ENCODE results near the gene MTM1. TPM values are rescaled to one million over a fixed set of nuclear protein-coding genes. Genes with fewer than 3 reads are reported as not detected.

MTM1 gene
- total RNA-seq, 1 donor from 2014 or later: 9.8 TPM

- DNase-seq (ENCODE audit: extremely low spot score, unreplicated experiment): no peak
- H3K27me3 Mint-ChIP-seq: no peaks in the 10 kb centered on the region
- no peak overlapping the region for H3K27ac Mint-ChIP-seq
- peaks cover 7% of the 10 kb centered on the region for H3K36me3 Mint-ChIP-seq
- no peak overlapping the region for H3K4me3 Mint-ChIP-seq
- no peaks in the 10 kb centered on the region for H3K4me1 Mint-ChIP-seq (ENCODE audit: unreplicated experiment)
- no peaks in the 10 kb centered on the region for H3K9me3 Mint-ChIP-seq
- TF ChIP-seq, protein P1, sequence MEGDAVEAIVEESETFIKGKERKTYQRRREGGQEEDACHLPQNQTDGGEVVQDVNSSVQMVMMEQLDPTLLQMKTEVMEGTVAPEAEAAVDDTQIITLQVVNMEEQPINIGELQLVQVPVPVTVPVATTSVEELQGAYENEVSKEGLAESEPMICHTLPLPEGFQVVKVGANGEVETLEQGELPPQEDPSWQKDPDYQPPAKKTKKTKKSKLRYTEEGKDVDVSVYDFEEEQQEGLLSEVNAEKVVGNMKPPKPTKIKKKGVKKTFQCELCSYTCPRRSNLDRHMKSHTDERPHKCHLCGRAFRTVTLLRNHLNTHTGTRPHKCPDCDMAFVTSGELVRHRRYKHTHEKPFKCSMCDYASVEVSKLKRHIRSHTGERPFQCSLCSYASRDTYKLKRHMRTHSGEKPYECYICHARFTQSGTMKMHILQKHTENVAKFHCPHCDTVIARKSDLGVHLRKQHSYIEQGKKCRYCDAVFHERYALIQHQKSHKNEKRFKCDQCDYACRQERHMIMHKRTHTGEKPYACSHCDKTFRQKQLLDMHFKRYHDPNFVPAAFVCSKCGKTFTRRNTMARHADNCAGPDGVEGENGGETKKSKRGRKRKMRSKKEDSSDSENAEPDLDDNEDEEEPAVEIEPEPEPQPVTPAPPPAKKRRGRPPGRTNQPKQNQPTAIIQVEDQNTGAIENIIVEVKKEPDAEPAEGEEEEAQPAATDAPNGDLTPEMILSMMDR (conservative IDR thresholded peaks at IDR 0.05): no peak
Observed at GRCh38 chrX:150663073-150663472, 94.7 kb downstream of the MTM1 start.

DNA sequence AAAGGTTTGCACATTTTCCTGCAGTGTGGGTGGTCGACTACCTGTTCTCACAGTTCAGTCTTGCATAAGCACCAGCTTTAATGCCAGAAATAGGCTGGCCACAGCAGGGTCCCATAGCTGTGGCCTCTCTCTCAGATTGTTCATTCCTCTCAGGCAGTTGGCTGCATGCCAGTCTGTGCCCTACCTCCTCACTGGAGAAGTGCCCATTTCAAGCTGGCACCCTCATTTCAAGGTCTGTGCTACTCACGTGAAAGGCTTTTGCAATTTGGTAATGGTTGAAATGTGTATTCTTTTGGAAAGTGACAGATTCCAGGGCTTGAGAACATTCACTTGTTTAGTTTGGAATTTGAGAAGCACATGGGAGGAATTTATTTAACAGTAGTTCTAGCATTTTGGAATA lies 95.9 kb downstream of the MTM1 start:
- H3K27me3 Mint-ChIP-seq: no peaks in the 10 kb centered on the region
- H3K4me1 Mint-ChIP-seq (ENCODE audit: unreplicated experiment): no peaks in the 10 kb centered on the region
- TF ChIP-seq, protein P1 (conservative IDR thresholded peaks at IDR 0.05): no peak
- no peaks in the 10 kb centered on the region for H3K9me3 Mint-ChIP-seq
- DNase-seq (ENCODE audit: extremely low spot score, unreplicated experiment): no peak
- no peak overlapping the region for H3K4me3 Mint-ChIP-seq
- no peak overlapping the region for H3K27ac Mint-ChIP-seq
- H3K36me3 Mint-ChIP-seq: peaks cover 7% of the 10 kb centered on the region

GRCh38 chrX:150676221-150676620 lies 107.8 kb downstream of the MTM1 start:
- TF ChIP-seq, protein P1 (conservative IDR thresholded peaks at IDR 0.05): no peak
- Mint-ChIP-seq H3K36me3 (no peaks in the 10 kb centered on the region), H3K27ac (no peak overlapping the region), H3K4me3 (no peak overlapping the region), H3K27me3 (no peaks in the 10 kb centered on the region), H3K9me3 (no peaks in the 10 kb centered on the region), H3K4me1 (ENCODE audit: unreplicated experiment) (no peaks in the 10 kb centered on the region)
- DNase-seq (ENCODE audit: extremely low spot score, unreplicated experiment): no peak

GRCh38 chrX:150680974-150681373 lies 112.6 kb downstream of the MTM1 start:
- H3K4me3 Mint-ChIP-seq: no peak overlapping the region
- no peak for DNase-seq (ENCODE audit: extremely low spot score, unreplicated experiment)
- no peaks in the 10 kb centered on the region for H3K36me3 Mint-ChIP-seq
- H3K4me1 Mint-ChIP-seq (ENCODE audit: unreplicated experiment): no peaks in the 10 kb centered on the region
- no peaks in the 10 kb centered on the region for H3K9me3 Mint-ChIP-seq
- no peak overlapping the region for H3K27ac Mint-ChIP-seq
- H3K27me3 Mint-ChIP-seq: no peaks in the 10 kb centered on the region
- TF ChIP-seq, protein P1 (conservative IDR thresholded peaks at IDR 0.05): peak; percentile 55

DNA sequence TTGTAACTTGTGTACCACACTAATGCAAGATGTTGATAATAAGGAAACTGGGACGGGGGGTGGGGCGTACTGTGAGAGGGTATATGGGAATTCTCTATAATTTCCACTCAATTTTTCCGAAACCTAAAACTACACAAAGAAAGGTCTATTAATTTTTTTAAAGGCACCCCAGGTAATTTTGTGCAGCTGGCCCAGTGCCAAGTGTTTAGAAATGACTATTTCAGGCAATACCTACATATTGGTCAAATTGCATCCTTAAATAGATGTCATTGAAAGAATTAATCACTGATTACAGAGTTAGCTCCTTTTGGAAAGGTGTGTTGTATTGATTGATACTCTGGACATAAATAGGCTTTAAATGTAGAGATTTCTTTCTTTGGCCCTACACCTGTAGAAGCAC lies 114.7 kb downstream of the MTM1 start:
- Mint-ChIP-seq H3K27ac (no peak overlapping the region), H3K27me3 (no peaks in the 10 kb centered on the region), H3K4me1 (ENCODE audit: unreplicated experiment) (no peaks in the 10 kb centered on the region), H3K9me3 (peaks cover under 1% of the 10 kb centered on the region), H3K36me3 (no peaks in the 10 kb centered on the region), H3K4me3 (no peak overlapping the region)
- no peak for DNase-seq (ENCODE audit: extremely low spot score, unreplicated experiment)
- TF ChIP-seq, protein P1 (conservative IDR thresholded peaks at IDR 0.05): no peak

- TF ChIP-seq, protein P1 (conservative IDR thresholded peaks at IDR 0.05): peak; percentile 72
- Mint-ChIP-seq H3K27me3 (no peaks in the 10 kb centered on the region), H3K9me3 (peaks cover 5% of the 10 kb centered on the region), H3K27ac (no peak overlapping the region), H3K4me3 (no peak overlapping the region), H3K36me3 (no peaks in the 10 kb centered on the region), H3K4me1 (ENCODE audit: unreplicated experiment) (no peaks in the 10 kb centered on the region)
- DNase-seq (ENCODE audit: extremely low spot score, unreplicated experiment): no peak
Observed at GRCh38 chrX:150683536-150684146, 115.2 kb downstream of the MTM1 start.
